HG03469 (cell line): Measurements from ENCODE around the gene SMURF1.

Source experiments
- ATAC-seq: cut with Tn5 transposase; IDR thresholded peaks from one replicate; pipeline ENCODE4 v1.9.1; 2021; ENCODE audit warnings: mild to moderate bottlenecking, moderate library complexity, moderate number of reproducible peaks; ENCODE audit not compliant: unreplicated experiment

SMURF1 gene

DNA sequence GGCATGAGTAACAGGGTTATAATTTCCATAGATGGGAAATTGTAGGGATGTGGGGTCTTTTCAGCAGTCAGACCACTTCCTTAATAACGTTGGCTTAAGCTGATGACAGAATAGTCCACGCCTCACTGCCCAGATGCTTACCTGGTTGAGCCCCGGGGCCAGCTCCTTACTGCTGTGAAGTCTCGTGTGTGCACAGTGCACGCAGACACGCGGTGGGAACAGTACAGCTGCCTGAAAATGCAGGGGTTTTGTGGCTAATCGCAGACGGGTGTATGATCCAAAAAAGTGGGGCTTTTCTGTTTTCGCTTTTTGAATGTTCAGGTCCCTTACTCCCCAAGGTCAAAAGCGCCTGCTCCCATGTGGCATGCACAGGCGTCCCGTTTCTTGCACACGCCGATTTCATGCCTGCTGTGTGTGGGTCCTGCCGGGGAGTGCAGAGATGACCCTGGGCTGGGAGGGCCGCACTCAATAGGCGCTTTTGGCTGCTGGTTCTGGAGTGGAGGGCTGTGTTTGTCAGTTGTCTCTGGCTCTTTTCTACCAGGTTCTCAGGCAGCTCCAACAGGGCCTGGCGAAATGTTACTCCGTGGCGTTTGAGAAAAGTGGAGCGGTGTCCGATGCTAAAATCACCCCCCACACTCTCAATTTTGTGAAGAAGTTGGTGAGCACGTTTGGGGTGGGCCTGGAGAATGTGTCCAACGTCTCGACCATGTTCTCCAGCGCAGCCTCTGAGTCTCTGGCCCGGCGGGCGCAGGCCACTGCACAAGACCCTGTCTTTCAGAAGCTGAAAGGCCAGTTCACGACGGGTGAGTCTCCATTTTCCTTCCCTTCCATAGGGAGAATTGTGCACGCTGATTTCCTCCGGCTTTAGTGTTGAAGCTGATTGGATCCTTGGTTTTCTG, 149.6 kb downstream of the SMURF1 start:
- no peak for ATAC-seq

DNA sequence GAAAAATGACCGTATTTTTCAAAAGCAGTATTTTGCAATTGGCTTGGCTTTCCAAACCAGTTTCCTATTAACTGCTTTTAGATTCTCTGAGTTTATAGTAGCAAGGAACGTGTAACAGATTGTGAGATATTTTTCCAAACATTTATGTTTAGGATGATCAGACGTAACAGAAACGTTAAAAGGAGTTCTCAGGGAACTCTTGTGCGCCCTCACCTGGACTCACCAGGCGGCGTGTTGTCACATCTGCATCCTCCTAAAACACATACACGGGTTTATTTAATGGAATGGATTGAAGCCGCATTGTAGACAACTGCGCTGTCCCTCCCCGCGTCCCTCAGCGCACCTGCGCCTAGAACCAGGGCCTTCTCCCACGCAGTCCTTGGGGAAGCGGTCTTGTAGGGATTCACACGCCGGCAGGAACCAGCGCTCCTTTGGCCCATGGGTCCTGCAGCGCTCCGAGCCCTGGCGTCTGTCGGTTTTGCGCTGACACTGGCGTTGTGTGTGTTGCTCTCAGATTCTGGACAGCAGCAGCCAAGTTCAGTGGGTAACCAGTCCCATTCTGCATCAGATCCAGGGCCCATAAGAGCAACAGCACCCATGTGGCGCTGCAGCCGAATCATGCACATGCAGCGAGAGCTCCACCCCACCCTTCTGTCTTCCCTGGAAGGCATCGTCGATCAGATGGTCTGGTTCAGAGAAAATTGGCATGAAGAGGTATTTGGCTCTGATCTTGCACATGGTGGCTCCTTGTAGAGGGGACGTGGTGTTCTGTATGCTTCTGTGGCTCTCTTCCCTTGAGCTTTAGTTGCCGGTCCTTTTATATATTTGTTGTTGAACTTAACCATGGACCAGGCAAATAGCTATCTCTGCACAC, 150.6 kb downstream of the SMURF1 start:
- ATAC-seq = no peak

DNA sequence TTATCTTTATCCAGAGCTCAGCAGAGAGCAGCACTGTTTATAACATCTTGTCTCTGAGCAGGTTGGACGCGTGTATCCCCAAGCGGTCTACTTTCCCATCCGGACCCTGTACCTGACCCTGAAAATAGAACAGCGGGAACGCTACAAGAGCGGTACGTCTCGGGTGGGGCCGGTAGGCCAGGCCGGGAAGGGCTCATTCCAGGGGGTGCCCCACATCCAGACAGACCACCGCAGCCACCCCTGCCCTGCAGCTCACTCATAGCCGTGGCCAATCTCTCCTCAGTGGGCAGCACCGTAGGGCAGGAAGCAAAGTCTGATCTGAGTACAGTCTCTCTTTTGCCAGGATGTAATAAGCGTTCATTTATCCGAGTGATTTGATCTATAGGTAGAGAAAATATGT, 151.8 kb downstream of the SMURF1 start:
- ATAC-seq = no peak

DNA sequence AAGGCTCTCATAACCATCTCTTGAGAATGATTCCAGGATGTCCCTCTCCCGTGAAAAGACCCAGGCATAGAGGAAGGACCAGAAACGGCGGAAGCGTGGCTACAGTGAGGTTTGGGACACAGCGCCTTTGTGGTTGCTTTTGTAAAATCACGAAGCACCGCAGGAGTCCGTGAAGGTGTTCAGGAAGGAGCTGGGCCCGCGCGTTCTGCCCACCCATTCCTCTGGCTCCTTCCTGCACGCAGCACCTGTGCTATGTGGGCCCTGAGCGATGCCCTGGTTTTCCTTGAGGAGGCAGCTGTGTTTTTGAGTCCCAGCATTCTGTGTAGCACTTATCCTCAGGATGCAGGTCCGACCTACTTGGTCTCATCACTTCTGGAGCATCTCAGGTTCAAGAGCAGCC, 152.8 kb downstream of the SMURF1 start:
- ATAC-seq = no peak

DNA sequence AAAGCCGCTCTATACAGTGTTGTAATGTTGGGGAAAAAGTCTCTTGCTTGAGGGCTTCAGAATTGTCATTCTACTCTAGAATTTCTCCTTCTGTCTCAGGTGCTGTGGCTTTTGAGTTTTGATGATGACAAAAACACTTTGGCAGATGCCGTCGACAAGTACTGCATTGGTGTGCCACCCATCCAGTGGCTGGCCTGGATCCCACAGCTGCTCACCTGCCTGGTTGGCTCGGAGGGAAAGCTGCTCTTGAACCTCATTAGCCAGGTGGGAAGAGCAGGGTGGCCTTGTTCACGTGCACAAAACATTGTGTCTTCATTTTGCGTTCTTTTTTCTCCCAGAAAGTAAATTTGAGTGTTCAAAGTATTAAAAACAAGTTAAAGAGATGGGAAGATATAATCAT, 153.6 kb downstream of the SMURF1 start:
- no peak for ATAC-seq

DNA sequence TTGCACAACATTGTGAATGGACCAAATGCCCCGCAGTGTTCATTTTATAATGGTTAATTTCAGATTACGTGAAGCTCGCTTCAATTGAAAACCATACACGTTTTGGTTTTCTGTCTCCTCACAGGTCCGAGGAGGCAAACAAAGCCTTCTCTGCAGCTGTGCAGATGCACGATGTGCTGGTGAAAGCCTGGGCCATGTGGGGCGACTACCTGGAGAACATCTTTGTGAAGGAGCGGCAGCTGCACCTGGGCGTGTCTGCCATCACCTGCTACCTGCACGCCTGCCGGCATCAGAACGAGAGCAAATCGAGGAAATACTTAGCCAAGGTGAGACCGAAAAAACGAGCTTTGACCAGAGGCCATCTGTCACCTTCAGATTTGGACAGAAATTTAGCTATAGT, 155.3 kb downstream of the SMURF1 start:
- ATAC-seq = no peak

DNA sequence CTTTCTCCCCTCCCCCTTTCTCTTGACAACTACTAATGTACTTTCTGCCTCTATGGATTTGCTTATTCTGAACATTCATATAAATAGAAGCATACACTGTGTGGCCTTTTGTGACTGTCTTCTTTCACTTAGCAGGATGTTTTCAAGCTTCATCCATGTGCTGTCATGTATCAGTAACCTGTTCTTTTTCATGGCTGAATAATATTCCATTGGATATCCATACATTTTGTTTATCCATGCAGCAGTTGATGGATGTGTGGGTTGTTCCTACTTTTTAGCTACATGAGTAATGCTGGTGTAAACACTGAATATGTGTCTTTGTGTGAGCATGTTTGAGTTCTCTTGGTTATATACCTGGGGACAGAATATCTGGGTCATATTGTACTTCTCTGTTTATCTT, 158.0 kb downstream of the SMURF1 start:
- ATAC-seq = no peak

DNA sequence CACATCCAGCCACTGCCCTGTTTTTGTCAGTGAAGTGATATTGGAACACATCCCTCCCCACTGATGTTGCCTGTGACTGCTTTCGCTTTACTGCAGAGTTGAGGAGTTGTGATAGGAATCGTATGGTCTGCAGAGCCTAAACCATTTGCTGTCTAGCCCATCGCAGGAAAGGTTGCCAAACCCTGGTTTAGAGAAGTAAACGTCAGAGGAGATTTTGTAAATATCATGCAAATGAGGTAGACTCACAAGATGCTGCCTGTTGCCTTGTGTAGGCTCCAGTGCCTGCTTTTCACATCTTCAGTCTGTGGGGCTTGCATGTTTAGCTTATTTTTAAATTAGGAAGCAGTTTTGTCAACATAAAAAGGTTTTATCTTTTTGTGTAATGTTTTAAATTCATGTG, 158.5 kb downstream of the SMURF1 start:
- no peak for ATAC-seq

DNA sequence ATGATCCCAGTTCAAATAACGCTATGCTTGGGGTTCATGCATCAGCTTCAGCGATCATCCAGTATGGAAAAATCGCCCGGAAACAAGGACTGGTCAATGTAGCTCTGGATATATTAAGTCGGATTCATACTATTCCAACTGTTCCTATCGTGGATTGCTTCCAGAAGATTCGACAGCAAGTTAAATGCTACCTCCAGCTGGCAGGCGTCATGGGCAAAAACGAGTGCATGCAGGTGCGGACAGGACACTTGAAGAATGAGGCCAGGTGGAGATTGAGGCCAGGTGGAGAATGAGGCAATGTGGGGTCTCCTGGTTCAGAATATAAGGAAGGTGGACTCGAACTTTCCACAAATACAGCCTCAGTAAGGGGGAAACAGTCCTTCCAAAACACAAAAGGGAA, 159.8 kb downstream of the SMURF1 start:
- ATAC-seq = no peak

DNA sequence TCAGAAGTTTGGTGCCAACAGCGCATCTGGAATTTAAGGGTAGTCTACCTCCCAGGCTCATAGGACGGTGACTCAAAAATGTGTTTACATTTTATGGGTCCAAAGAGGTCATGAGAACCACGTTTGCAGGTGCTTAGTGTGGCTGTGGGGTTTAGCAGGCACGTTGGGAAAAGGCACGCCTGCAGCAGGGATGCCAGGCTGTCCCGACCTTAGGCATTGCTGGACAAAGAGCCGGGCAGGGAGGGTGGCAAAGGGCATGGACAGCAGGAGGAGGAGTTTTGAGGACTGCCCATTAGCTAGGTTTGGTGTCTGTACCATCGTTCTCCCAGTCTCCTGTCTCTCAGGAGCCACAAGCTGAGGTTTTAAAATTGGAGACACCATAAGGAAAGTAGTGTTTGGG, 161.2 kb downstream of the SMURF1 start:
- no peak for ATAC-seq

DNA sequence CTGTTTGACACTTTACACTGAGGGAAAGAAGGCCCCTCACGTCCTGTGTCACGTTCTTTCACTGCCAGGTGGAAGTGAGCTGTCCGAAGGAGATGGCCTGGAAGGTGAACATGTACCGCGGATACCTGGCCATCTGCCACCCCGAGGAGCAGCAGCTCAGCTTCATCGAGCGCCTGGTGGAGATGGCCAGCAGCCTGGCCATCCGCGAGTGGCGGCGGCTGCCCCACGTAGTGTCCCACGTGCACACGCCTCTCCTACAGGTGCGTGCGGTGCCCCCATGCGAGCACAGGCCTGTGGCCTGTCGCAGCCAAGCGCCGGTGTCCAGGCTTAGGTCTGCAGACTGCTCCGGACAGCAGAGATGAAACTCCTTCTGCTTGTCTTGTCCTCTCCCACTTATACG, 162.2 kb downstream of the SMURF1 start:
- ATAC-seq = no peak

DNA sequence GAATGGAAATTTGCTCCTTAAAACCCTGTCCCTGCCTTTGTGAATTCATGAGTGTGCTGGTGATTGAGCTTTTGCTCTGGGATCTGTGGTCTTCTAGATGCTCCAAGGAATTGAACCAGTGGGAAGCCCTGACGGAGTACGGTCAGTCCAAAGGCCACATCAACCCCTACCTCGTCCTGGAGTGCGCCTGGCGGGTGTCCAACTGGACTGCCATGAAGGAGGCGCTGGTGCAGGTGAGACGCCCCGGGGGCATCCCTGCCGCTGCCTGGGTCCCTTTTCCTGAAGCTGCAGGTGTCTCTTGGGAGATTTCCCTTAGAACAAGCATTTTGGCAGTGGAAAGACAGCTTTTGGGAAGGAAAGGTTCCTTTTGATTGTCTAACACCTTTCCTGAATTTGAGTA, 165.2 kb downstream of the SMURF1 start:
- ATAC-seq = no peak
